Stimulated activated CD8-positive, alpha-beta memory T cell treated with anti-CD3 and anti-CD28 coated beads, Interleukin-7, amount 100 ng/mL, for 24 hours (primary cell): ENCODE results near the gene MFSD1.
"Not testable (repeated sequence)": the region's sequence is repeated elsewhere in the genome, so short reads cannot be mapped to it uniquely, and the experiment has no call there.

Experiments
- DNase-seq: peaks from one replicate; pipeline ENCODE4 v3.0.0-alpha.2; 2020; ENCODE audit warnings: low read depth

Gene MFSD1

GRCh38 chr3:158776531-158776930, 25.3 kb upstream of the MFSD1 start:
- DNase-seq, result no peak

DNA sequence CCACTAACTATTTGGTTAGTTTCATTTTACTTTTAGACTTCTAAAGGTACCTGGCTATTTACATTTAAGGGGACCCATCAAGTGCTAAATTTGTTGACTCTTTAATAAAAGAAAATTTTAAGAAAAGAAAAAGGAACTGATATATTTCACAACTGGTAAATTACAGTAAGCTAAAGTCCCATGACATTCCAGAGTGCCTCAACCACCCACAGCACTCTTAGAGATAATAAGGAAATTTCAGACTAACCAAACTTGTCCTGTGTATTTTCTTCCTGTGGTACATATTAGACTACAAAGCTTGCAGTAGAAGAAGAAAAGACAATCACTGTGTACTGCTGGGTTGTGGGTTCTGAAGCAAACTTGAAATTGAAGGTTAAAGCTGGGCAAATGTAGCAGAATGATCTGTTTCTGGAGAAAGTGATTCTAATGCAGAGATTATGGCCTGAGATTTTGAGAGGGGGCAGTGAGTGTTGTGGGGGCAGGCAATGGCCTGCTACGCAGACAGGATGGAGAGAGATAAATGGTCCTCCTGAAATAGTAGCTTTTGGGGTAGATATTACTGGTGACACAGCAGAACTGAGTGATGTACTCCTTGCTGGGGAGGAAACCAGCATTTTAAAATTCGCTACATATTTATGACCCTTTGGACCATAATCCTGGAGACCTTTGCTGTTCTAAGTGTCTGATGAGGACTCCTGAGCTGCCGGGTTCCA, 24.5 kb upstream of the MFSD1 start:
- no peak for DNase-seq

GRCh38 chr3:158780766-158781165, 21.1 kb upstream of the MFSD1 start:
- DNase-seq, result no peak

GRCh38 chr3:158781191-158781590, 20.7 kb upstream of the MFSD1 start:
- DNase-seq, result no peak

- no peak for DNase-seq
Observed at GRCh38 chr3:158781849-158782248, 20.0 kb upstream of the MFSD1 start.

- no peak for DNase-seq
Observed at GRCh38 chr3:158782283-158782989, 19.4 kb upstream of the MFSD1 start.

DNA sequence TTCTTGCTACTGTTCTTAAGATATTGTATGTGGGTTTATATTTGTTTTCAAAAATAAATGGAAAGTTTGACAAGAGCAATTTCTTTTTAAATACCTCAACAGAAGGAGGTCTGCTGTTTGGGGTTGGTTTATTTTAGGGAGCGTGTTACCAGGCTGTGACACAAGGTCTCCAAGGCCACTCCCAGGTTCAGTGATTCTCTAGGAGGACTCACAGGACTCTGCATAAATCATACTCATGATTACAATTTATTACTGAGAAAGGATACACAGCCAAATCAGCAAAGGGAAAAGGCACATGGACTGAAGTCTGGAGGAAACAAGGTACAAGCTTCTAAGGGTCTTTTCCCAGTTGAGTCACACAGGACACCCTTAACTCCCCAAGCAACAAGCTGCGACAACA, 18.8 kb upstream of the MFSD1 start:
- no peak for DNase-seq

GRCh38 chr3:158785972-158786371, 15.9 kb upstream of the MFSD1 start:
- no peak for DNase-seq

DNA sequence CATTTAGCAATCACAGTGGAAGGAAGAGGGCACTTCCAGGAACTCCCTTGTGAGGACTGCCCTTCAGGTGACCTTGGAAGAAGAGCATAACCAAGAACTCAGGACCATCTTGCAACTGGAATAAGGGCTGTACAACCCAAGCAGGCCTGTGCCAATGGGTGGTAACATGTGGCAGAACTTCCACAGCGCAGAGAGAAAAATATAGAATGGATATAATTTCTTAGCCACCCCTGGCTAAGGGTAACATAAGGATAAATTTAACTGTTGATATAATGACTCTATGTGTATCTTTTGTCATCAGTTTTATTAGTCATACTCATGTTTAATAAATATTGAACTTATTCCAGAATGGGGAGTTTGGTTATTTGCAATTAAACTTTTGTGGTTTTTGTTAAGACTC, 13.4 kb upstream of the MFSD1 start:
- no peak for DNase-seq

GRCh38 chr3:158789592-158789991, 12.3 kb upstream of the MFSD1 start:
- no peak for DNase-seq

GRCh38 chr3:158790901-158791589, 10.8 kb upstream of the MFSD1 start:
- peak; percentile 4 for DNase-seq

DNA sequence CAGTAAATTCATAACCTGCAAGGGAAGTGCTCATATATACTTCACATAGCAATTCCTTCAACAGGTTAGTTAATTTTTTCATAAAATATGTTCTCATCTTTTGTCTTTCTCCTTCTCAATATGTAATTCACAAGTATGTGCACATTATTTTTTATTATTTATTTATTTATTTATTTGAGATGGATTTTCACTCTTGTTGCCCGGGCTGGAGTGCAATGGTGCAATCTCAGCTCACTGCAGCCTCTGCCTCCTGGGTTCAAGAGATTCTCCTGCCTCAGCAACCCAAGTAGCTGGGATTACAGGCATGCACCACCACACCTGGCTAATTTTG, 10.3 kb upstream of the MFSD1 start:
- DNase-seq, result not testable (repeated sequence)

DNA sequence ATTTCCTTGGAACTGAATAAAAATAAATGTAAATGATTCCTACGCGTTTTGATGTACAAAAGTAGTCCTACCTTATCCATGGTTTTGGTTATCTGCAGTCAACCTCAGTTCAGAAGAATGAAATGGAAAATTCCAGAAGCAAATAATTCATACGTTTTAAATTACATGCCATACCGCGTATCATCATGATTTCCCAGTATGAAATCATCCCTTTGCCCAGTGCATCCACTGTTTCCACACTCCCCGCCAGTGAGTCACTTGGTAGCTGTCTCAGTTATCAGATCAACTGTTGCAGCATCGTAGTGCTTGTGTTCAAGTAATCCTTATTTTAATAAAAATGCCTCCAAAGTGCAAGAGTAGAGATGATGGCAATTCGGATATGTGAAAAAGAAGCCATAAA, 9.1 kb upstream of the MFSD1 start:
- no peak for DNase-seq

DNA sequence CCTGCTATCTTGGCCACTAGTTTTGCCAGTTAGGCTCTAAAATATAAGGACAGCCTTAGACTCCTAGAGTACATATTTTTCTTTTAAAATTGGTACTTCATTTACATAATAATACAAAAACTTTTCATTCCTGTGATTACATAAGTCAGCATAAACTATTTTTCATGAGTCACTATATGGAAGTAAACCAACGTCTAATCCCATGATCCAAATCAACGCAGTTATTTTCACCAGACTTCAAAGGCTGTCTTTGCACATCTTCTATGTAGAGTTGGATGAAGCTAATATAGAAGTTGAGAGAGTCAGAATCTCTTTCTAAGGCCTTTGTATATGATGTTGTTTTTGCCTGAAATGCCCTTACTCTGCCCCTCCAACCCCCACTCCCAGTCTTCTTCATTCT, 7.6 kb upstream of the MFSD1 start:
- DNase-seq, result no peak

- DNase-seq, result no peak
Observed at GRCh38 chr3:158794936-158795518, 6.8 kb upstream of the MFSD1 start.

DNA sequence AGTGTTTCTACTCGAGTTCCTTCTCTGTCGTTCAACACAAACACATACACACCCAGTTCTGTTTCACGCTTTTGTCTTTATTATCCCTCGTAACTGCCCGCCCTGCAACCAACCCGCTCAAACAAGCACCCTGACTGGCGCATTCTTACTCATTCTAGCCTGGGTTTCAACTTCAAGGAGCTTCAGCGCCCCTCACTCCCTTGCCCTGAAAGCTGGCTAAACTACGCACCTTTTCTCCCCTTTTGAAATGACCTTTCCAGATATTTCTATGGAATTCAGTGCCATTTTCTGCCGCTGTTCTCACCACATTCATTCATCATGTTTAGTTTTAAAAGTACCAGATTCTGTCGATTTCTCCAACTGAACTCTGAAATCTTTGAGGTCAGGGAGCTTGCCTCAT, 653 bp upstream of the MFSD1 start:
- DNase-seq, result no peak

GRCh38 chr3:158802409-158803268, 785 bp downstream of the MFSD1 start:
- DNase-seq, result no peak

GRCh38 chr3:158804441-158804840, 2.6 kb downstream of the MFSD1 start:
- DNase-seq, result no peak

DNA sequence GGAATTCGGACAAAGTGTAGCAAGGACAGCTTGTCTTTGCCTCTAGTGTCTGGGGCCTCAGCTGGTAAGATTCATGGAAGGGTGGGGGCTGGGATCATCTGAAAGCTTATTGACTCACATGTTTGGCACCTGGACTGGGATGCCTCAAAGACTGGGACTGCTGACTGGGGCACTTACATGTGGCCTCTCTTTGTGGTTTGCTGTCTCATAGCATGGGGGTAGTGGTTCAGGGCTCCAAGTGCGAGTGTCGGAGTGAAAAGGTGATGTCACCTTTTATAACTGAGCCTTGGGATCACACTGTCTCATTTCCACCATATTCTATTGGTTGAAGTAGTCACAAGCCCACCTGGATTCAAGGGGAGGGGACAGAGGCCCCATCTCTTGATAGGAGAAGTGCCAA, 6.8 kb downstream of the MFSD1 start:
- DNase-seq, result no peak

DNA sequence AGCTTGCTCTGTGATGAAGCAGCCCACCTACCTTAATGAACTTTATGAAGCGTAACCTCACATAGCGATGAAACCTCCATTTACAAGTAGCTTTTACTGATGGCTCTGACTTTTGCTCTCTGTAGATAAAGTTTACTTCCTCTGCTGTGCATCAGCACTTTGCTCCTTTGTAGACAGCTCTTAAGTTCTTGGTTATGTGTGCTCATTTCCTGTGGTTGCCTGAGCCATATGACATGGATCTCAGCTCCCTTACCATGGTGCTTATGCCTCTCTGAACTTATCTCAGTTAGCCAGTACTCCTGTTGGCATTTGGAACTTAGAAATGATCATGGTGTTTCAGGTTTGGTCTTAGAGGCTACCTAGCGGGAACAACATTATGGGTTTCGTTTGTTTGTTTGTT, 7.8 kb downstream of the MFSD1 start:
- DNase-seq, result no peak

DNA sequence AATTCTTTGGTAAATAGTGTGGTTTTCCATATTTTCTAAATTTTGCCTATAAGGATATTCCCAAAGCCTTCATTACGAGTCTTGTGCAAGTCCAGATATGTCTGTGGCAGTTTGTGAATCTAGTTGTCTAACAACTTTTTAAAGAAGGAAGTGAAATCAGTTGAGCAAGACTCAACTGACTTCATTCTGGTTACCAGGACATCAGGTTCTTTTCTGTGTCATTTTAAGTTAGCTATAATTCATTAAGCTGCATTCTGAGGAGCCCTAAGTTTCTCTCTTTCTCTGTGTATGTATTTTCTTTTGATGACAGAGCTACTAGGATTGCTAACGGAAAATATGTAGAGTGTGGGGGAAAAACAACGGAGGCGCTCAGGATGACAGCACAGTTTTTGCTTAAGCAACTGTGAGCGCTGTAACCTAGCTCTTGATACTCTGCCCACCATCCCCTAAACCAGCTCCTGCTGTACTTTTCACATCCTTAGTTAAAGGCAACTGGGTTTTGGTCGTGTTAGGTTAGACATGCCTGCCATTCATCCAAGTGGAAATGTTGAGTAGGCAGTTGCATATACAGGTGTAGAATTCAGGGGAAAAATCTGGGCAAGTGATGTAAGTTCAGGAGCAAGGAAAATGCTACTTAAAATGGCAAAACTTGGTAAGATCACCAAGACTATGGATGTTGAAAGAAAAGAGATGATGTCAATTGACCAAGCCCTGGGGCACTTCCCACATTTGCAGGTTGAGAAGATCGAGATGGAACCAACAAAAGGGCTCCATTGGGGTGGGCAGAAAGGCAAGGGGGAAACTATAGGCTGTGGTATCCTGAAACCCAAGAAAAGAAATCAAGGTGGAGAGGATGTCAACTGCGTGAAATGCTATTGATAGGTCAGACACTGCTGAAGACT, 9.2 kb downstream of the MFSD1 start:
- DNase-seq, result no peak
